NCI-H82 (cell line): Measurements from ENCODE around the gene PHACTR1.
A peak's percentile ranks its signal among the peaks of the same experiment; 100 is the strongest.
"Not testable (repeated sequence)": the region's sequence is repeated elsewhere in the genome, so short reads cannot be mapped to it uniquely, and the experiment has no call there.

Experiments
- DNase-seq: peaks from one replicate; lab custom pipeline; 2025; lab: John Stamatoyannopoulos, UW

The PHACTR1 gene

DNA sequence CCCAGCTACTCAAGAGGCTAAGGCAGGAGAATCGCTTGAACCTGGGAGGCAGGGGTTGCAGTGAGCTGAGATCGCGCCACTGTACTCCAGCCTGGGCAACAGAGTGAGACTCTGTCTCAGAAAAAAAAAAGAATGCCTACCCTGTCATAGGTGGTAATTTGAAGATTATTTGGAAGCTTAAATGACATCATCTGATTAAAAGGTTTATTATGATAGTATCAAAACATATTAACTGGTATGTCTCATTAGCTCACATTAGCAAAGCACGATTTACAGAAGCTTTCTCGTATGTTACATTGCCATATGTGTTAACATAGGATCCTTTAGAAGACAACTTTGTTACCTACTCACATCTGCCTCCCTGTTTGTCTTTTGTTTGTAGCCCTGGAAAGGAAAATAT lies 443.3 kb downstream of the PHACTR1 start:
- not testable (repeated sequence) for DNase-seq

DNA sequence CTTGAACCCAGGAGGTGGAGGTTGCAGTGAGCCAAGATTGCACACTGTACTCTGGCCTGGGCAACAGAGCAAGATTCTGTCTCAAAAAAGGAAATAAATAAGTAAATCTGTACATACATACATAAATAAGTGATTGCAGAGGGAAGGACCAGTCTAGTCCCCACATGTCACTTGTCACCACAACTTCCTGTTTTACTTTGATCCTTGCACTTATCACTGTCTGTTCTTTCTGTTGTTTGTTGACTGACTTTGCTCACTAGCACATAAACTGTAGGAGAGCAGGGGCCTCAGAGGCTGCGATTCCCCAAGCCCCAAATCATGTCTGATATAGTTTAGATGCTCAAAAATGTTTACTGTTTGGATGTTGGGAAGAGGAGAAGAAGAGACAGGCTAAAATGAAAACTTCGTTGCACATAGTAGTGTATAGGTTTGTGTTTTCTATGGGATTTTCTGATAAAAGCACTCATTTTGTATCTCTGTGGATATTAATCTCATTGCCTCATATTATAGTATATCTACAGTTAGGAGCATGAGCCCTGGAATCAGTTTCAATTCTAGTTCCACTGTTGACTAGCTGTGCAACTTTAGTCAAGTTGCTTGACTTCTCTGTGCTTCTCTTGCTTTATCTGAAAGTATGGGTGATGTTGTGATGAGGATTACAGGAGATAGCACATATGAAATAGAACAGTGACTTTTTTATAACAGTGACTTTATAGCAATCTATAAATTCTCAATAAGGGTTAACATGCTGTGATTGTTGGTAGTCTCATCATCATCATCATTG lies 446.8 kb downstream of the PHACTR1 start:
- no peak for DNase-seq

DNA sequence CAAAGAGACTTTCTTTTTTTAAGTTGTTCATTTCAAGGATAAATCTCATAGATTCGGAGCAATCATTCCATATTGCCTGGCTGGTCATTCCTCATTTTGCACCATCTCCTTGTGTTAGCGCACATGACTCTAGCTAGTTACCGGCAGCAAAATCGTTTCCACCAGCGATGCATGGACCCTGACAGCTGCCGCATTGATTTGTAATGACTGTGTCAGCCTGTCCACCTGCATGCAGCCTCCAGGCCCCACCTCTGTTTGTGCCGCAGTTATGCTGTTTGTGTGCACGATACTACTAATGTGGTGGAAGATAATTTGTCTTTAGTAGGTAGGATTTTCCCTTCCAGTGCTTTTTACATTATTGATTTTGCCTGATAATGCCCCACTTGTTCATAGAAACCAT lies 447.7 kb downstream of the PHACTR1 start:
- DNase-seq: peak; percentile 10

DNA sequence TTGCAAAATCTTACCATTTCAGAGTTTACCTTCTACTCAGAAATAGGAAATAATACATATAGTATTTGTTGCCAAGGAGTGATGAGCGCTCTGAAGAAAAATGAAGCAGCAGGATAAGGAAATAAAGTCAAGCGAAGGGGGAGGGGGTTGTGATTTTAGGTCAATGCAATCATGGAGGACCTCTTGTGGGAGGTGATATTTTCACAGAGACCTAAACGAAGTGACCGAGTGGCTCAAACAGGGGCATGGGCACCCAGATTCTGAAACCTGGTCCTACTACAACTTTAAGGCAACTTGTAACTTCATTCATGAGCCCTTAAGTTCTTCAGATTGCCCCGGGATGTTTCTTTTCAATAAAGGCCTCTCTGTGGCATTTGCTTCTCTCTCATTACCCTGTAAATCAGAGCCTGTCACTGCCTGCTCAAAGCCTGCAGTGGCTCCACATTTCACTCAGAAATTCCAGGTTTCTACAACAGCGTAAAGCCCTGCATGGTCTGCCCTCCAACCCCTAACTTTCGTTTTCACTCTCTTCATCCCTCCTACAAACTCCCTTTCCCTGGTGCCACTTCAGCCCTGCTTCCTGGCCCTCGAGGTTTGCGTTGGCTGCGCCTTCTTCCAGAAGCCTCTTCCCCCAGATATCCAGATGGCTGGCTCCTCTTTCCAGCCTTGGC lies 449.1 kb downstream of the PHACTR1 start:
- DNase-seq: no peak

DNA sequence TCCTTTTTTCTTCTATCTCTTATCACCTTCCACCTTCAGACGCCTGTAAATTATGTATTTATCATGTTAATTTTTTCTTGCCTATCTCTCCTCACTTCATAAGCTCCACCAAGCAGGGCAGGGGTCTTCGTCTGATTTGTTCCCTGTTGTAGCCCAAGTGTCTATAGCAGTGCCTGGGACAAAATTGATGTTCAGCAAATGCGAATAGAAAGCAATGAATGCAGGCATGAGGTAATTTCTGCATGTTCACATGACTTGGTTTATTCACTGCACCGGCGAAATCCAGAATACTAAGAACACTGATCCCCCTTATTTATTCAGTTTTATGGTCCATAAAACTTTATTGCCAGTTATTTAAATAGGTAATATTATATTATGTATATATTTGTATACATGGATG lies 449.7 kb downstream of the PHACTR1 start:
- DNase-seq: no peak

DNA sequence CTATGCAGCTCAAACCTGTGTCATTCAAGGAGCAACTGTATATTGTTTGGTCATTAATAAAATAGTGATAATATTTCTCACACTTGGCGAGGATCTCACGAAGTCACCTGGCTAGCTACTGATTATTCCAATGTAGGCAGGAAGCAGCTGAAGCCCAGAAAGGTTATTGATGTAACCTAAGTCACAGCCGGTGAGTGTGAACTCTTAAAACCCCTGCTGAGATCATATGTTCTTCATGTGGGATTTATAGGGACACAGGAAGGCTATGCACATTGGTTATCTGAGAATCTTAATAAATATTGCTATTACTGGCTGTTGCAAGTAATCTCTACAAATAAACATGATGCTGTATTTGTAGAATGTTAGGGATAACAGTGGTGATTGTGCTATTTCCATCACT lies 450.3 kb downstream of the PHACTR1 start:
- no peak for DNase-seq

DNA sequence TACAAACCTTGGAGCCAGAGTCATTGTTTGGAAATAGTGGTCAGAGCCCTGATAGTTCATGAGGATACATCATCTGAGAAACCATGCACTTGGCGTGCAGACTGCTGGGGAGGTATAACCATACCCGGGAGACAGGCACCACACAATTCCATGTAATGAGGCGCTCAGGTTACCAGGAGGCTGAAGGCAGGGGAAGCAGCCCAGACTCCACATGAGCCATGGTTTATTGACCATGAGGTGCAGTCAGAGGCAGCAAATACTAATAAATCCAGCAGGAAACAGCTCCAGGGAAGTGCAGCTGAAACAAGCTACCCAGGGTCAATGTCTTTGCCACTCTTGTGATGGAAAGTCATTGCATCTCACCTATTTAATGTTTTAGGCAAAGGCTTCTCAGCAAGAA lies 455.7 kb downstream of the PHACTR1 start:
- no peak for DNase-seq

DNA sequence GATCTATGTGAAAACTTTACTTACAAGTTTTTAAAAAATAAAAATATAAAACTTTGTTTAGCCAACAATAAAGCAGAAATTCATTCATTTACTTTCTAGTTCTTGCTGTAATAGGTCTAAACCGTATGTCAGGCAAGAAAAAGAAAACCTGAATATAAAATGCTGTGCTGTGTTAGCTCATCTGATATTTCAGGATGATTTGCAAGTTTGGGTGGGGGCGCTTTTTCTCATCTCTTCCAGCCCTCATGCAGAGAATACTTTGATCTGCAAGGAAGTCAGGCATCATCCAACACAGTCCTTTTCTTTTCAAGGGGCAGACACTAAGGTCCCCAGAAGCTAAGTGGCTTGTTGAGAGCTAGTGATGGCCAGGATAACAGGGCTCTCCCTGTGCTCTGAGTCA lies 458.5 kb downstream of the PHACTR1 start:
- no peak for DNase-seq

DNA sequence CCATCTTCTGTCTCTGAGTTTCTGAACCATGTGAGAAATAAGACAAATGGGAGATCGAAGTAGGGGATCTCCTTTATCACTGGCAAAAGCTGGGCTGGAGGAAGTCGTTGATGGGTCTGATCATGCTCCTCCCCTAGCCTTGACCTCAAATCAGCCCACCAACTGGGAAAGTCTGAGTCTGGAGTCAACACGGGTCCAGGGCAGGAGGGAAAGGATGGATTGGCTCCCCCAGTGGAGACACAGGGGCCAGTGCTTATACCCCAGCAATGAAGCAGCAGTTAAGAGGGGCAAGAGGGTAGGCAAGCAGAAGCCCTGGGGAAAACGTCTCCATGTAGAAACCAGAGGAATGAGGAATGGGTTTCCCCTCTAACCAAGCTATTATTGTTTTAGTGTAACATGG lies 459.2 kb downstream of the PHACTR1 start:
- DNase-seq: peak; percentile 13

DNA sequence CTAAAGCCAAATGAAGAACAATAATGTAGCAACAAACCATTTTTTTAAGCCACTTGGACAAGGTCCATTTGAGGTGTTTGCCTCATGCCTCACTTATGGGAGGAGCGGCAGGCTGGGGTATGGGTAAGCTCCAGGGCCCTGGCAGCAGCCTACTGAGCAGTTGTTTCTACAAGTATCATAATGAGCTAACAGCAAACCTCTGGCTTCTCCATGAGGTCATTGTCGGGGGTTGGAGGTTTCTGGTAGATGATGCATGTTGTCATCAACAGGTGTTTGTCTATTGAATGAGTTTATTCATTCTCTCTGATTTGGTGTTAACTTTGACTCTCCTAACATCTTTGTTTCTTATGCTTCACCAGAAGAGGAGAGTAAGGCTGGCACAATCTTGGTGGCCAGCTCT lies 461.1 kb downstream of the PHACTR1 start:
- no peak for DNase-seq

DNA sequence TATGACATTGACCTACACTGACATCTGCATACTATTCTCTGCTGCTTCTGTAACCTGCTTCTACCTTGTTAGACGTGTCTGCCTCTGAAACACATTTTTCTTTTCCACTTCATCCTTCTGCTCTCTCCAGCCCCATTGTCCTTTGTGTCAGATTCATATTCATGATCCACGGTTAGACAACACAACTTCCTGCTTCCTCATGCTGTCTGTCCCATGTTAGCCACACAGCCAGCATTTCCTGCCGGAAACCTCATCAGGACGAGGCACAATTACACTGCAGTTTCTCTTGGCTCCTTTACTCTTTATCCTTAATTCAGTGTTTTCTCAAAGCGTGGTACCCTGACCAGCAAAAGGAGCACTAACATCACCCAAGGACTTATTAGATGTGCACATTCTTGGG lies 461.5 kb downstream of the PHACTR1 start:
- no peak for DNase-seq

DNA sequence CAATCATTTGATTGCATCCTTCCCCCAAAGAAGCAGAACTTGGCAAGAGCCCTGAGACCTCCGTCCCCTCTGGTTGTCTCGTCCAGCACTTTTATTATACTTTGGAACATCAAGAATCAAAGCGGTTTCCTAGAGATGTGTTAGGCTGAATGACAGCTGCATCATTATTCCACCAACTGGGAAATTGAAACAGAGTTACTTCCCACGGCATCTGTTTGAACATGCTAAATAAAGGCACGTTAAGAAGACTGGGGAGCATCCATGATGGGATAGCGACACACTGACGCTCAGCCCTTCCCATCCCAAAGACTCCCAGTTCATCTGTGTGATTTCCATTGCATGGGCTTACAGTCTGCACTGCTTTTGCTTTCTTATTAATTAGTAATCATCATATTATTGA lies 464.0 kb downstream of the PHACTR1 start:
- no peak for DNase-seq

DNA sequence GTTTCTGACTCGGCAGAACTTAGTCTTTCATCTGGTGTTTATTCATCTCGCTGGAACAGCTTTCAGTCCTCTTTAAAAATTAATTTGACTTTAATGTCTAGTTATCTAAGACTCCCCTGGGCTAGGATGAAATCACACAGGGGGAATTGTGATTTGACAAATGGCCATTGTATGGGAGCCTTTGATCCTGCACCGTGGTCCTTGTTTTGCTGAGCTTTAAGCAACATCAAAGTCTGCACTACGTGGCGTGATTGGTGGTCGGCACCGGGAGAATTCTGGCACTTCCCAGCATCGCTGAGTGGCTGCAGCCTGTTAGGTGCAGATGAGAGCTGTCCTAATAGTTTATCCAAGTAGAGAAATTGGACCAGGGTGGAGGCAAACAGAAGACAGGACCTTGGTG lies 464.8 kb downstream of the PHACTR1 start:
- no peak for DNase-seq

DNA sequence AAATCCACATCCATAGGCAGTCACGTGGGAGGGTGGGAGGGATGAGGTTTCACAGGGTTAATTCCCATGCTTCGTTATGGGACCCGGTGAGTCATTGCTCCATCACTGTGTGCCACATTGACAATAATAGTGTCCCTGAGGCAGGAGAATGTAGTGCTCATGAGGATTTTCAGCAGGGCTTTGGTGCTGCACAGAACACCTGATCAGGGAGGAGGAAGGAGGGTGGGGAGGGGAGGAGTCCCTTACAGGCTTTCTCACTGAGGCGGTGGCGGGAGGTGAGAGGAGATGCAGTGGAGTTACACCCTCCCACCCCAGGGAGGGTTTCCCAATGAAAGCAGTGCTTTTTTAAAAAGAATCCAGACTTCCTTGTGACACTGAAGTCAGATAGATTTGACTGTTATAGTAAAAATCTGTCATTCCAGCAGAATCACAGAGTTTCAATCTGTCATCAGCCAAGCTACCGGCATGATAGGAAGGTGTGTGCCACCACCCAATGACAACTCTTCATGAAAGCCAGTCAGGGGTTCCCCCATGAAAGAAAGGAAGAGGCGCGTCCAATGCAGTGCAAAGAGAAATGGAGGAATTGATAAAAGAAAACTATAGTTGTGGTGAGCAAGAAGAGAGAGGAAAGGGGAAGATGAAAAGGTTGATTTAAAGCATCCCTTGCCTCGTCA lies 467.0 kb downstream of the PHACTR1 start:
- DNase-seq: no peak

DNA sequence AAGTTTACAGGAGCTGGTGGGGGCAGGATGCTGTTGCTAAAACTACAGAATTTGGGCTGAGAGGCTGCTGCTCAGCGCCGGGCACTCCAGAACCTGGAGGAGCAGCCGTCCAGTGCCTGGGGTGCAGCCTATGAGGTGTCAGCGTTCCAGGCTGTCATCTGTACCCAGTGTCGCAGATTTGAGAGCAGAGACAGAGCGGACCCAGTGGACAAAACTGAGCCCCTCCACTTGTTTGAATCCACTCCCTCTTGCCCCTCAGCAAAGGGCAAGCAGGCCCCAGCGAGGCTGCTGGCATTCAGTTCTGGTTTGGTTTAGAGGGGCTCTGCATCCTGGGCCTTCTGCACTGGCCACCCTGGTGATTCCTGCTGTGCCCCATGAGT lies 467.5 kb downstream of the PHACTR1 start:
- DNase-seq: no peak

DNA sequence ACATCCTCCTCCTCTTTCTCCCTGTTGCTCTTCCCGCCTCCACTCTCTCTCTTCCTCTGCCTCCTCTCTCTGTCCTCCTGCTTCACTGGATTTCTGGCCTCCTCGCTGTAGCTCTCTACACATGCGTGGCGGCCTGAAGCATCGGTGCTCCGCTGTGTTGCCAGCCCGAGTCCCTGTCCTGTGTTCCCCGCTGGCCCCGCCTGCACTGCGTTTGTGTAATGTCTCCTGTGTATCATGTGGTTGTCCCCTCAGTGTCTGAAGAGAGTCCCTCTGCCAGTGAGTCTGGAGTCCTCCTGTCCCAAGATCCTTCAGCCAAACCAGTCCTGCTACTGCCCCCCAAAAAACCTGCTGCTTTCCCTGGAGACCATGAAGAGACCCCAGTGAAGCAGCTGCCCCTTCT lies 468.0 kb downstream of the PHACTR1 start:
- no peak for DNase-seq

DNA sequence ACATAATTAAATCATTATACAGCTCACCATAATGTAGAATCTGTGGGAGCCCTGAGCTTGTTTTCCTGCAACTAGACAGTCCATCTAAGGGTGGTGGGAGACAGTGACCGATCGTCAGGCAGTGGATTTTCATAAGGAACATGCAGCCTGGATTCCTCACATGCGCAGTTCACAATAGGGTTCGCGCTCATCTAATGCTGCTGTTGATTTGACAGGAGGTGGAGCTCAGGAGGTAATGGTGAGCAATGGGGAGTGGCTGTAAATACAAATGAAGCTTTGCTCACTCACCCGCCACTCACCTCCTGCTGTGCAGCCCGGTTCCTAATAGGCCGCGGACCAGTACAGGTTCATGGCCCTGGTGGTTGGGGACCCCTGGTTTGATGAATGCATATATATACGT lies 470.3 kb downstream of the PHACTR1 start:
- no peak for DNase-seq

DNA sequence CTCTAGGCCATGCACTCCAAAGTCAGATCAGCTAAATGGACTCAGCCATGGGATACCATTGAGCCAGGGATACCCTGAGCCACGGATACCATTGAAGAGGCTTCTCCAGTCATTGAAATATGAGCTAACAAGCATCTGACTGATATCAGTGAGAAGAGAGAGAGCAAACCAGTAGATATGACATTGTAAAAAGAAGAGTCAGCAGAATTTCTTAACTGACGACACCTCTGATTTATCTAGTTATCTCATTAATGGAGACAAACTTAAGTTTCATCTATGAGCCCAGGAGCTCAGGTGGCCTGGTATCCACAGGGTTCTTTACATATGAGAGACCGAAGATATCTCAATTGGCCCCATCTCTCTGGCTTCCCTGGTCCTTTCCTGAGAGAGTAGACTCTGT lies 471.1 kb downstream of the PHACTR1 start:
- DNase-seq: no peak

DNA sequence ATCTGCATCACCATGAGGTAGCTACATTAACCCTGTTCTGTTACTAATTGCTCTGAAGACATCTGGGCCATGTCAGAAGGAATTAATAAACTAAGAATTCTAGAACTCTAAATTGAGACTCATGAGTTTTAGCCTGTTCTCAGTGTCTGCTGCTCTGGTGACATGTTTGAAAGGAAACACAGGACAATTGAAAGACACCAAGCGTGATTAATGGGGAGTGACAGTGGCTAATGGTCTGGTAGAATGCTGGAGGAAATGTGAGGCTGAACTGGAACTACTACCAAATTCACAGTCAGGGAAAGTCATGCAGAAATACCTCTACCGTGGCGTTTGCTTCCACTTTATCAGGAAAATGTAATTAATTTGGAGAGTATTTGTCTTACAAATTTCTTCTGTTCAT lies 471.7 kb downstream of the PHACTR1 start:
- no peak for DNase-seq

DNA sequence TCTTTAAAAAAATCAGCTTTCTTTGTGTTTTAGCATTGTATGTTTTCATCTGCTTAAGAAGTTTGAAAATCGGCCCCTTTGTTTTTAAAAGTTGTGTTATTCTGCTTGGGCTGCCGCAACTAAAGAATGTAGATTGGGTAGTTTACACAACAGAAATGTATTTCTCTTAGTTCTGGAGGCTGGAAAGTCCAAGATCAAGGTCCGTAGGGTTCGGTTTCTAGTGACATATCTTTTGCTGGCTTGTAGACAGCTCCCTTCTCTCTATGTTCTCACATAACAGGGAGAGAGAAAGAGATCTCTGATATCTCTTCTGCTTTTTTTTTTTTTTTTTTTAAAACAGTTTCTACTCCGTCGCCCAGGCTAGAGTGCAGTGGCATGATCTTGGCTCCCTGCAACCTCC lies 473.1 kb downstream of the PHACTR1 start:
- no peak for DNase-seq

DNA sequence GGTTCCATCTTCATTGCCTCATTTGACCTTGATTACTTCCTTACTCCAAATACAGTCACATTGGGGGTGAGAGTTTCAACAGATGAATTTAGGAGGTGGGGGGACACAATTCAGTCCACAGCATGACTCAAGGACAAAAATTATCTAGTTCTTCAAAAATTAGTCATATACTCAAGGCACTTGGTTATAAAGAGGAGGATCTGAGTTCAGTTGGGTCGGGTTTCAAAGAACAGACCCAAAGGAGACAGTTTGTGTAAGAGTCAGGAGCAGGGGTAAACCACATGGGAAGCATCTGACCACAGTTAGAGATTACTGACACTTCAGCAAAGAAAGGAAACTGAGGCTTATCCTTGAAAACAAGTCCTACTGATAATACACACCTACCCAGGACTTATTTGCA lies 473.8 kb downstream of the PHACTR1 start:
- no peak for DNase-seq

DNA sequence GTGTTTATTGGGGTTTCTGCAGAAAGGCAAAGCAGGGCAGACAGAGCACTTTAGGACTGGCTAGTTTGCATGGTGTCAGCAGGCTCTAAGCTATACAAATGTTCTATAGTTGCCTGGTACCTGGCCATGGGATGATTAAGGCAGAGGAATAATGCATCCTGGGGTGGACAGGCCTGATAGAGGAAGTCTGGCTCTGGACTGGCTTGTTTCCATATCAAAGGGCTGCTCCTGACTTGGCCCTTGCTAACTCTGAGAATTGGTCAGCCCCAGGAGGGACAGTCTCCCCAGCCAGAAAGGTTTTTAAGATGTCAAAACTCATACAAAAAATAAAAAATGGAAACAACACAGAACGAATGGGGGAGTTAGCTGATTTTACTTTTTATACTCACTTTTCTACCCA lies 474.9 kb downstream of the PHACTR1 start:
- DNase-seq: no peak

DNA sequence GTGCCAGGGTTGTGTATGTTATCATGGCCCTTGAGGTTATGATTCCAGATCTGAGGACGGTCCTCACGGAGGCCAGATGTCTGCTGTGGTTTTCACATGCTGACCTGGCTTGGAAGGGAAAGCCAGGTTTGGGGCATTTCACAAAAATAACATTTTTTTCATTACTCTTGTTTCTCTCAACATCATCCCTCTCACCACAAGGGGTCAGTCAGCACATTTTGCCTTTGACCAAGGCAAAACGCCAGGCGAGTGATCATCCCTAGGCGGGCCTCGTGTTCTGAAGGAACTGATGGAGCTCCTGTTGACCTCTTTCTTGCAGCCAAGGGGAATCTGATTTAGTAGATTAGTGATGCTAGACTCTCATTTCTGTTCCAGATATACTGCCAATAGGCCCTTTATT lies 478.3 kb downstream of the PHACTR1 start:
- peak; percentile 54 for DNase-seq
